Cardiac fibroblast (primary cell): Measurements from ENCODE around the gene SPEN.
"Not testable (repeated sequence)": the region's sequence is repeated elsewhere in the genome, so short reads cannot be mapped to it uniquely, and the experiment has no call there.

Experiments used
- DNase-seq, 2 donors: peaks; one replicate each; pipeline versions ENCODE4 v3.0.0 to v3.0.0-alpha.2; 2010; ENCODE audit warnings: low read depth in 2 of 2
- H3K4me3 ChIP-seq, 2 donors: replicated peaks in 1 of 2; 1 replicate in 1 of 2; 2 replicates in 1 of 2; pipeline ENCODE4 v1.5.1; 2011; ENCODE audit warnings: low read depth in 2 of 2, low read length in 2 of 2, mild to moderate bottlenecking in 2 of 2, moderate library complexity in 1 of 2
- CTCF ChIP-seq: IDR thresholded peaks from one replicate; pipeline ENCODE4 v1.5.1; 2011; ENCODE audit warnings: low read depth, mild to moderate bottlenecking, low read length, inconsistent platforms

The SPEN gene

GRCh38 chr1:15825800-15826199 is 21.7 kb upstream of the SPEN start:
- DNase-seq, result peak in 1 of 2 donors; percentile 39
- no peak for TF ChIP-seq CTCF
- H3K4me3 ChIP-seq, result no peak overlapping the region

- no peak for DNase-seq
- TF ChIP-seq CTCF, result no peak
- no peak overlapping the region for H3K4me3 ChIP-seq
Measured at GRCh38 chr1:15826810-15827507, 20.5 kb upstream of the SPEN start.

- not testable (repeated sequence) for H3K4me3 ChIP-seq, DNase-seq
Measured at GRCh38 chr1:15827567-15827966, 19.9 kb upstream of the SPEN start.

- DNase-seq, result not testable (repeated sequence)
Measured at GRCh38 chr1:15828931-15829330, 18.6 kb upstream of the SPEN start.

GRCh38 chr1:15830258-15830657 is 17.2 kb upstream of the SPEN start:
- no peak overlapping the region for H3K4me3 ChIP-seq
- no peak for TF ChIP-seq CTCF
- DNase-seq, result no peak

More at GRCh38 chr1:15828931-15829330, 18.6 kb upstream of the SPEN start:
- not testable (repeated sequence) for H3K4me3 ChIP-seq

GRCh38 chr1:15833069-15833679 is 14.3 kb upstream of the SPEN start:
- TF ChIP-seq CTCF, result no peak
- peak in 1 of 2 donors; percentile 63 for DNase-seq
- H3K4me3 ChIP-seq, result peak overlapping the region; percentile 59 to 81

GRCh38 chr1:15833842-15834405 is 13.6 kb upstream of the SPEN start:
- TF ChIP-seq CTCF, result no peak
- DNase-seq, result no peak
- H3K4me3 ChIP-seq, result peak overlapping the region; percentile 59 to 81
